ENCODE data around the gene ADRA2B.

DNA sequence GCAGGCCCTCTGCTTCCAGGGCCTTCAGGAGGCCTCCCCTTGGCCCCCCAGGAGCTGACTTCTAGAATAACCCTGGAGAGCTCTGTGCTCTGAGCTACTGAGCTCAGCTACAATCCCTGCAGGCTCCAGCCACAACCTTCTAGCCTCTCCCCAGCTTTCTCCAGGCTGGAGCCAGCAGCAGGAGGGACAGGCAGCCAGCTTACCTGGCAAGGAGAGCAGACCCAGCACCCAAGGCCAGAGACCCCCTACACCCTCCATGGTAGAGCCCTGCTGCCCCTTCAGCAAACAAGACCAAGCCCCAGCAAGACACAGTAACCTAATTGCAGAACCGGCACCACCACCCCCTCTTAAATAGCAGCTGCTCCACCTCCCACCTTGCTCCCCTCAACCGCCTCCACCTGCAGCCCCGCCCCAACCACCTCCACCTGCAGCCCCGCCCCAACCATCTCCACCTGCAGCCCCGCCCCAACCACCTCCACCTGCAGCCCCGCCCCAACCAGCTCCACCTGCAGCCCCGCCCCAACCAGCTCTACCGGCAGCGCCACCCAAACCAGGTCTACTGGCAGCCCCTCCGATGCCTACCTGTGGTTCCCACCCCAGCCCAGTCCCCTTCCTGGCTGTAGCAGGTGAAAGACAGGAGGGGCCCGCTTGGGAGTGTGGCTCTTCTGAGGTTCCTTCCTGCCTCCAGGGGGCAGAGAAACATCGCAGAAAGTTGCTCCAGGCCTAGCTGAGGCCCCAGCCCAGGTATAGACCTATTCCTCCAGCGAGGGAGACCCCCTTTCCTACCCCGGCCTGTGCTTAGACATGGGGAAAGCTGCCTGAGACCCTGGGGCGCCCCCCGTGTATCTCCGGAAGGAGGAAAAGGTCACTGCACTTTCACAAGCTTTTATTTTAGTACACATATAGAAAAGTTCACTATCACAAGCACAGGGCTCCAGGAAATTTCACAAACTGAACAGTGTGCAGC is 22.1 kb upstream of the ADRA2B start, which contains the start of gene ASTL:
- TF ChIP-seq EP300 (IDR thresholded peaks at IDR 0.05) (no peak), POLR2A (IDR thresholded peaks at IDR 0.05) (no peak)

All from stomach (tissue), 4 donors.